ENCODE results near the gene GJC2.

The GJC2 gene

DNA sequence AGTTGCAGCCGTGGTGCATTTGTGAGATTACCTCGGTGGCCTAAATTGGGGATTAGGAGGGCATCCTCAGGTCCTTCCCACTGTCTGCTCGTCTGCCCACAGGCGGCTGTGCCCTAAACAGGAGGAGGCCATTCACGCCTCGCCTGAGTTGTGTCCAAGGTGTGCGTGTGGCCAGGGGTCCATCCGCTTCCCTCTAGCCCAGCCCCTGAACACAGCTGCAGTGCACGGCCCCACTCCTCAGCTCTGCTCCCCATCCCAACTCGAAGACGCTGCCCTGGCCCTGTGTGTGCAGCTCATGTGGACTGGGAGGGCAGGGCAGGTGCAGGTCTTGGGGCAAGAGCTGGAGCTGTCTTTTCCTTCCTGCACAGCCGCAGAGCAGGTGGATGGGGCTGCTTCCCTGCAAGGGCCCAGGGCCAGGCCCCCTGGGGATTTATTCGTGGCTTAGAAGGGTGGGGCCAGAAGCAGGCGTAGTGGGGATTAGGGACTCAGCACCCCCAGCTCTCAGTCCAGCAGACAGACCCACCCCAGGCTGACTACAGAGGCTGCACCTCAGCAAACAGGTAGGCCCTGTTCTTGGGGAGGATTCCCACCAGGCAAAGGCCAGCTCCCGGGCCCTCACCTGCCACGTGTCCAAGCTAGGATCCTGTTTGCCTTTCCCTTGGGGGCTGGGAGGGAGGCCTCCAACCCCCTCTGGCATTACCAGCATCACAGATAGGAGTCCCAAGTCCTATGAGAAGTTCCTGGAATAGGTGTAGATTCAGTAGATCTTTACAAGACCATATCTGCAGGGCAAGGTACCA is 5.3 kb upstream of the GJC2 start:
- DNase-seq (ENCODE audit: insufficient read length, low spot score) (no peak), FAIRE-seq (no peak)

DNA sequence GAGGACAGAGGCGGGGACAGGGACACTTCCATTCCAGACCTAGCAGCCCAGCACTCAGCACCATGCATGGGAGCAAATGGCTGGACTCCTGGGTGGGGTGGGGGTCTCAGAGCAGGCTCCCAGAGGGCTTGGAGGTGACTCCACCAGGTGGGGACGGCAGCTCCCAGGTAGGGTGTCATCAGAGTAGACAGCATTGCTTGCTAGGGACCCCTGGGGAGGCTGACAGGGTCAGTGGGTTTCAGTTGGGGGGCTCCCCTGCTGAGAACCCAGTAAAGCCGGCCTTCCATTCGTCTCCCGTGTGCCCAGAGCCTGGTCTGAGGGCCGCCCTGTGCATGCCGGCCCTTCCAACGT is 4.8 kb upstream of the GJC2 start:
- DNase-seq (ENCODE audit: insufficient read length, low spot score): no peak
- no peak for FAIRE-seq

DNA sequence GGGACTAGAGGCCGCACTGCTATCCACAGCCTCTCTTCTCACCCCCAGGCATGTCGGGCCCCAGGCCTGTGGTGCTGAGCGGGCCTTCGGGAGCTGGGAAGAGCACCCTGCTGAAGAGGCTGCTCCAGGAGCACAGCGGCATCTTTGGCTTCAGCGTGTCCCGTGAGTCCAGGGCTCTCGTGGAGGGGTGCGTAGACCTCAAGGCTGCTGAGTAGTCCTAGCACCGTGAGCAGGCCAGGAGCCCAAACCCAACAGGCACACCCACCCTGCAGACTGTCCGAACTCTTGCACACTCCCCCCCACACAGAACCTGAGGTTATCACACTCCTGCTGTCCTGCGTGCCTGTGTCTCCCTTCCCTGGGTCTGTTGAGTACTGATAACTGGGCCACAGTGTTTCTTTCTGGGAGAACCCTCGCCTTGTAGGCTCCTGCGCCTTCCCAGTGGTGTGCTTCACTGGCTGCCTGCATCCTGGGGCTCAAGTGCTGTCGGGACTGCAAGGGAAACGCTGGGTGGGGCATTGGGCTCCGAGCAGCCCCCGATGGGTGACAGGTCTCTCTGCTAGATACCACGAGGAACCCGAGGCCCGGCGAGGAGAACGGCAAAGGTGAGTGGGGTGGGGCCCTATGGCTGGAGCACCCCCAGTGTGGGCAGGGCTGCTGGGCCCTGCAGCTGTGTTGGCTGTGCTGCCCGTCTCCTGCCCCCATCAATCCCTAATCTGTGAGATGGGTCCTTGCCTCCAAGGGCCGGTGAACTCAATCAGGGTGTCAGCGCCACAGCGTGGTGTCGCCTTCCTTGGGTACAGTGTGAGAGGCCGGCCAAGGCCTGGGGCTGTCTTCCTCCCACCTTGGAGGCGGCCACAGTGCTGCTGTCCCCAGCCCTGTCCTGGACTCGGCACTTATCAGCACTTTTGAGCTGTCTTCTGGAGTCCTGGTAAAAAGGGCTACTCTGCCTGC is 4.0 kb upstream of the GJC2 start:
- no peak for DNase-seq (ENCODE audit: insufficient read length, low spot score)
- no peak for FAIRE-seq

DNA sequence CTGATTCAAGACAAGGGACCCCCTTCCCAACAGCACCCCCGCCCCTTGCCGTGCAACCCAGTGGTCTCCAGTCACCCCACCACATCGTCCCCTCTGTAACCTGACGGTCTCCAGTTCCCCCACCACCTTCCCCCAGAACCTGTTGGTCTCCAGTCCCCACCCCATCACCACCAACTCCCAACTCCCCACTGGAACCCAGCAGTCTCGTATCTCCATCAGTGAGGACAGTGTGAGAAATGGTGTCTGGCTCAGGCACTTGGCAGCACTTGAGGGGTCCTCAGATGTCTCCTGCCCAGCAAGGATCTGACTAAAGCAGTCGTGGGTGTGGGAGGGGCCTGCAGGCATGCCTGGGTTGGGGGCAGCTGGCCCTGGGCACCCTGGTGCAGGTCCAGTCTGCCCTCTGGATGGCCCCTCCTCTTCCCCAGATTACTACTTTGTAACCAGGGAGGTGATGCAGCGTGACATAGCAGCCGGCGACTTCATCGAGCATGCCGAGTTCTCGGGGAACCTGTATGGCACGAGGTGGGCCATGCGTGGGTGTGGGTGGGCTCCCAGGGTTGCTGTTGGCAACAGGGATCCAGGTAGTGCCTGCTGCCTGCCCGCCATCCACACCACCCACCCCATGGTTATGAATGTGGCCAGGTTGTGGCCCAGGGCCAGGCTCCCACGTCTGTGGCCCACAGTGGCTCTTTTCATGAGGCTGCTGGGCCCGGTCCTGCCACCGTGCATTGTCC is 3.1 kb upstream of the GJC2 start:
- DNase-seq (ENCODE audit: insufficient read length, low spot score) (no peak), FAIRE-seq (no peak)

DNA sequence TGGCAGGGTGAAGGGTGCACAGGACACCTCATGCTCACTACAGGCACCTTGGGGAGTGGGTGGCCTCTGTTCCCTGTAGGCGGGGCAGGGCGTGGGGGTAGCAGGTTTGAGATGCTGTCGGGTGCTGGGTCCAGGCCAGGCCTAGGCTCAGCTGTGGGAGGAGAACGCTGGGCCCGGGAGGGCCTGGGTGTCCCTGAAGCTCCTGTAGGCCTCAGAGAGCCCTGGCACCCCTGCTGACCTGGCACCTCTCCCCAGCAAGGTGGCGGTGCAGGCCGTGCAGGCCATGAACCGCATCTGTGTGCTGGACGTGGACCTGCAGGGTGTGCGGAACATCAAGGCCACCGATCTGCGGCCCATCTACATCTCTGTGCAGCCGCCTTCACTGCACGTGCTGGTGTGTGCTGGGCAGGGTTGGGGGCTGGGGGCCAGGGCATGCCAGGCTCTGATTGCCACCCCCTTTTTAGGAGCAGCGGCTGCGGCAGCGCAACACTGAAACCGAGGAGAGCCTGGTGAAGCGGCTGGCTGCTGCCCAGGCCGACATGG is 2.5 kb upstream of the GJC2 start:
- DNase-seq (ENCODE audit: insufficient read length, low spot score): no peak
- no peak for FAIRE-seq

DNA sequence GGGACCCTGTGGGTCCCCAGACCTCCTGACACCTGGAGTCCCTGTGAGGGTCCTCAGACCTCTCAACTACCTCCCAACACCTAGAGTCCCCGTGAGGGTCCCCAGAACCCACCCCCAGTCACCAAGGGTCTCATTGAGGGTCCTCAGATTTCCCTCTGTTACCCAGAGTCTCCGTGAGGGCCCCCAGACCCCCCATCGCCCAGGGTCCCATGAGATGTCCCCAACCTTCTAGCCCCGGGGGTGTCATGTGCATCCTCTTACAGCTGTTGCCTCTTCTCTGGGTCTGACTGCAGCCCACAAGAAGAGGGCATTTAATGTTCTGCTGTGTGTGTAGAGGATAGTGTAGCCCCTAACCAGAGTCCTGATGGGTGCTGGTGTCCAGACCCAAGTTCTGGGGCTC is 2.0 kb upstream of the GJC2 start:
- no peak for DNase-seq (ENCODE audit: insufficient read length, low spot score)
- FAIRE-seq: no peak

DNA sequence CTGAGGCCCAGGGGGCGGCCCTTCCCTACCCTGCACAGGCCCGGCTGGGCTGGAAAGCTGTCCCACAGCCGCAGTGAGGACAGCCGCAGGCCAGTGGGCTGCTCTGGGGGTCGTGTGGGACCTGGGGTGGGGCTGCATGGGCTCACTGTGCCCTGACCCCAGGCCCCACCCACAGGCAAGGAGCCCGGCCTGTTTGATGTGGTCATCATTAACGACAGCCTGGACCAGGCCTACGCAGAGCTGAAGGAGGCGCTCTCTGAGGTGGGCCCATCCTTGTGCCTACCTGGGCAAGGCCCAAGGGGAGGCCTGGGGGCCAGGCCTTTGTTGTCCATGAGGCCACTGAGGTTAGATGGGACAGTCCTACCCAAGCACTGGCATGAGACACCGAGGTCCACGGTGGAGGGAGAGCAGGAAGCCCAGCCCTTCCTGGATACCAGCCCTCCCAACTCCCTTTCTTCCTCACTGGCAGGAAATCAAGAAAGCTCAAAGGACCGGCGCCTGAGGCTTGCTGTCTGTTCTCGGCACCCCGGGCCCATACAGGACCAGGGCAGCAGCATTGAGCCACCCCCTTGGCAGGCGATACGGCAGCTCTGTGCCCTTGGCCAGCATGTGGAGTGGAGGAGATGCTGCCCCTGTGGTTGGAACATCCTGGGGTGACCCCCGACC is 1.4 kb upstream of the GJC2 start:
- FAIRE-seq (no peak), DNase-seq (ENCODE audit: insufficient read length, low spot score) (no peak)

DNA sequence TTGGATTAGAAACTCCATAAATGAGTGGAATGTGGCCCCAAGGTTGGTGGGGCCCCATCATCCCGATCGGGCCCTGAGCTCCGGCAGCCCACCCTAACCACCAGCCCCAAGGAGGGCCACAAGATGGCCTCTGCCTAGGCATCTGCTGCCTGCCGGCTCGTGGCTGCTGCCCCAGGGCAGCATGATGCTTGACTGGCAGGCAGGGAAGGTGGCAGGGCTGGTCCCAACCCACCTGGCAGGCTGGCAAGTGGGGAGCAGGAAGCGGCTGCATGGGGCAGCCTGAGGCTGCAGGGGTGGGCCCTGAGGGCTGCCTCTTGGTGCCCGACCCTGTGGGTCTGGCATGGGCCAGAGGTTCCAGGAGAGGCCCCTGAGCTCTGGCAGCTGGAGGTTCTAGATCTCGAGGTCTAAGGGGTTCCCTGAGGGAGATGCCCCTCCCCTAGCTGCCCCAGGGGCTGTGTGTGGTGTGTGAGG is 760 bp upstream of the GJC2 start:
- FAIRE-seq (no peak), DNase-seq (ENCODE audit: insufficient read length, low spot score) (no peak)

DNA sequence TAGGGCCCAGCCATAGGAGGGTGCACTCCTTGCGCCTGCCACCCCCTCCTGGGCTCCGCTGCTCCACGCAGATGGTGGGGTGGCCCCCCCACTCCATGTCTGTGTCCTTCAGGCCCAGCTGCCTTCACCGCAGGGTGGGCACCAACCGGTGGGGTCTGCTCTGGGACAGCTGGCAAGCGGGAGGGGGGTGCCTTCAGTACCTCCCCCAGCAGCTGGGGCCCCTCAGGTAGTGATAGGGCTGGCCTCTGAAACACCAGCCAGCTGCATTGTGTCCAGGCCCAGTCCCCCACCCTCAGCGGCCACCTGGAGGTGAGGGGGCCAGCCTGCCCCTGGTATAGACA is 360 bp downstream of the GJC2 start:
- FAIRE-seq (no peak), DNase-seq (ENCODE audit: insufficient read length, low spot score) (no peak)

DNA sequence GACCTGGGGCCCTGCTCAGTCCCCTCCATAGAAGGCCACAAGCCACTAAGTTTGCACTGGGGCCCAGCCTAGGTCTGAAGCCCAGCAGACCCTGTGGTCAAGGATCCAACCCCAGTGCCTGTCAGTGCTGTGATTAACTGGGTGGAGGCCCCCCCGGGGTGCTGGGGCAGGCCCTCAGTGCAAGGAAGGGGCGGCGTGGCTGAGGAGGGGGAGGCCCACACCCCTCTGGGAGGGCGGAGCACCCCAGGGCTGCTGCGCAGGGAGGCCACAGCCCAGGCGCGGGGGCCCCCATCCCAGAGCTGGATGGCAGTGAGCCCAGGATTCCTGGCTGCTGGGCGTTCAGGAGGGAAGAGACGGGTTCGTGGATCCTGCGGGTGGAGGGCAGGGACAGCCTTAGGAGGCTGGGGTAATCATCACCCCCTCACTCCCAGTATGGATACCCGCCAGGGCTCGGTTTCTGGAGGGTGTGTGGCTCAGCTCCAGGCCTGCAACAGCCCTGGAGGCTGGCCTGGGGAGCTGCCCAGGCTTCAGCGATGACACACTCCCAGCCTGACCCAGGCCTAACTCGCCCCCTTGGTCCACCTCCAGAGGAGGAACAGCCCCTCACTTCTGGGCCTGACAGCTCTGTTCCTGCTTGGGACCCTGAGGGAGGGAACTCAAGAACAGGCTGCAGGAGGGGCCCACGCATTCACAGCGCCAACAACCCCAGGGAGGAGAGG is 890 bp downstream of the GJC2 start:
- DNase-seq (ENCODE audit: insufficient read length, low spot score) (no peak), FAIRE-seq (no peak)

DNA sequence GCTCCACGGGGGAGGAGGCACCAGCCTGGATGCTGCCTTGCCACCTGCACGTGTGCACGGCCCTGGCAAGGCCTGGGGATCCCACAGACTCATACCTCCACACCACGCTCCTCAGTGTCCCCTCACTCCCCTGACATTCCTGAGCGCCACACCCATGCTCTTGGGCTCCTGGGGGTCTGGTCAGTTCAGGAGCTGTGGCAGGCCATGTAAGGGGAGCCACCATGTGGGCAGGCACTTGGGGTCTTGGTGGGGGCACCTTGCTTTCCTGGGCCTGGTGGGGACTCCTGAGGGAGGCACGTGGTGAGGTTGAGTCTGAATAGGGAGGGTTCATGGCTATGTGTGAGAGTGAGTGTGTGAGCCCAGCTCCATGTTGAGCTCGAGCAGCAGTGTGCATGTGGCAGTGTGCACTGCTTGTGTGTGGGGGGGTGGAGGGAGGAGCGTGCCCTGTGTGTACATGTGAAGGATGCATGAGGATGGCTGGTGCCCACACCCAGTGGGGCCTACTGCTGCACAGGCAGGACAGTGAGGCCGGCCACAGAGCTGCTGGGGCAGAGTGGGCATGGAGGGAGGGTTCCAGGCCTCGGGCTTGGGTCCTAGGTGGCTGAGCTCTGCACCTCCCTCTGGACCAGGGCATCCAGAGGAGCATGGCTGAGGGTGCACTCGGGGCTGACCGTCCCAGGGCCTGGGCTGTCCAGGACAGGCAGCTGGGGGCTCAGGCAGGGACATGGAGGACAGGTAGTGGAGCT is 1.6 kb downstream of the GJC2 start:
- no peak for DNase-seq (ENCODE audit: insufficient read length, low spot score)
- no peak for FAIRE-seq

DNA sequence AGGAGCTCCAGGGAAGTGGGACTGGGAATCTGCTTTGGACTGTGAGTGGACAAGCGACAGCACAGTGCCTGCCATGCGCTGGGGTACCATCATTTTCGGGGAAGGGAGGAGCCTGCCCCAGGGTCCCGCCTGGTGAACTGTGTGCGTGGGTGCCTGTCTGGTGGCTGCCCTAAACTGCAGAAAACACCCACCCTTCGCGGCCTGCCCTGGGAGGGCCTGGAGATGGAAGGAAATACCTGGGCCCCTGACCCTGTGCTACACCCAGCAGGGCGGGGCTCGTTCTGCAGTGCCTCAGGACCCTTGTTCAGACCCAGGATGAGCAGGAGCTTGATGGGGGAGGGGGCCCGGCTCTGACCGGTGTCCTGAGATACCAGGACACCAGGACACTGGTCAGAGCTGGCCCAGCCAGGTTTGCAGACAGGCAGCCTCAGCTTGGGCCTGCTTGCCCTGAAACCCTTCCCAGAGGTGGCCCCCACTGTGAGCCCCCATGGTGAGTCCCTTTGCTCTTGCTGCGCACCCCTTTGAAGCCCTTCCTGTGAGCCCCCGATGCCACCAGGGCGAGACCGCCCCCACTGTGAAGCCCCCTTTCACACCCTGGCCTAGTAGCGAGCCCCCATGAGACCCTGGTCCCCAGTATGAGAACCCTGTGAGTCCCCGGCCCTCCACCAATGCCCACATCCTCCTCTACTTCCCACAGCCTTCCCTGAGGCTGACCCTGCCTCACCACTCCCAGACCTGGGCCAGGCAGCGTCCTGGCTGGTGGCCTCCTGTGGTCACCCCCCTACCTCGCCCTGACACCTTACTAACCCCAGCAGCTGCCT is 2.6 kb downstream of the GJC2 start:
- FAIRE-seq (no peak), DNase-seq (ENCODE audit: insufficient read length, low spot score) (no peak)

DNA sequence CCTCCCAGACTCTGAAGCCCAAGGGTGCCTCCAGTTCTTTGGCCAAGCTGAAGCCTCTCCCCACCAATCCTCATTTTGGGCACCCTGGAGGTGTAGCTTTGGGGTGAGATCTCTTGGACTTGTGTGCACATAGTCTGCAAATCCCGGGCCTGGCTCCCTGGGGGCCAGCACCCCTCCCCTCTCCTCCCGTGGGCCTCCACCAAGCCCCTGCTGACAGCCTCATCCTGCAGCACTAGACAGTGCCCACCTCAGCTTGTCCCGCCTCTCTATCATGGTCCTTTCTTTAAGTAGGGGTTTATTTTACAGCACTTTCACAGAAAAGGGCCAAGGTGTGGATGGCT is 3.2 kb downstream of the GJC2 start:
- no peak for DNase-seq (ENCODE audit: insufficient read length, low spot score)
- no peak for FAIRE-seq

DNA sequence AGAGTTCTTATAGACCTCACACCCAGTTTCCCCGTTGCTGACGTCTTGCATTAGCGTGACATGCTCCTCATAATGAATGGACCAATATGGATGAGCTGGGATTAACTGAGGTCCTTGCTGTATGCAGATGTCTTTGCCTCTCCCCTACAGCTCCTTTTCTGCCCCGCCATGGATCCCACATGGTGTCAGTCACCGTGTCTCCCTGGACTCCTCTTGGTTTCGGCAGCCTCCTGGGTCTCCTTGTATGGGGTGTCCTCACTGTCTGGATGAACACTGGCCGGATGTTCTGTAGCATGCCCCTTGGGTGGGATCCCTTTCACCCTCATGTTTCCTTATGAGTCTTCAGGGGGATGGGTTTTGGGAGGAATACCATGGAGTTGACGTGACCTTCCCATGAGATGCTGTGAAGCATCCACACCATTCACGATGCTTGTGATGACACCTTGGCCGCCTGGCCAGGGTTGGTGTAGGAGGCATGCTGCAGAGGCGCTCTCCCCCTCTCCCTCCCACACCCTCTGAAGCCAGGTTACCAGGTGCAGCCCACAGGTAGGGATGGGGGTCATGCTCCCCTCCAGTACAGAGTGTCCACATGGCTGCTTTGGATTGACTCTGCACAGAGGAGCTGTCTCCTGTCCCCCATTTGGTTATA is 4.4 kb downstream of the GJC2 start:
- FAIRE-seq (no peak), DNase-seq (ENCODE audit: insufficient read length, low spot score) (no peak)

DNA sequence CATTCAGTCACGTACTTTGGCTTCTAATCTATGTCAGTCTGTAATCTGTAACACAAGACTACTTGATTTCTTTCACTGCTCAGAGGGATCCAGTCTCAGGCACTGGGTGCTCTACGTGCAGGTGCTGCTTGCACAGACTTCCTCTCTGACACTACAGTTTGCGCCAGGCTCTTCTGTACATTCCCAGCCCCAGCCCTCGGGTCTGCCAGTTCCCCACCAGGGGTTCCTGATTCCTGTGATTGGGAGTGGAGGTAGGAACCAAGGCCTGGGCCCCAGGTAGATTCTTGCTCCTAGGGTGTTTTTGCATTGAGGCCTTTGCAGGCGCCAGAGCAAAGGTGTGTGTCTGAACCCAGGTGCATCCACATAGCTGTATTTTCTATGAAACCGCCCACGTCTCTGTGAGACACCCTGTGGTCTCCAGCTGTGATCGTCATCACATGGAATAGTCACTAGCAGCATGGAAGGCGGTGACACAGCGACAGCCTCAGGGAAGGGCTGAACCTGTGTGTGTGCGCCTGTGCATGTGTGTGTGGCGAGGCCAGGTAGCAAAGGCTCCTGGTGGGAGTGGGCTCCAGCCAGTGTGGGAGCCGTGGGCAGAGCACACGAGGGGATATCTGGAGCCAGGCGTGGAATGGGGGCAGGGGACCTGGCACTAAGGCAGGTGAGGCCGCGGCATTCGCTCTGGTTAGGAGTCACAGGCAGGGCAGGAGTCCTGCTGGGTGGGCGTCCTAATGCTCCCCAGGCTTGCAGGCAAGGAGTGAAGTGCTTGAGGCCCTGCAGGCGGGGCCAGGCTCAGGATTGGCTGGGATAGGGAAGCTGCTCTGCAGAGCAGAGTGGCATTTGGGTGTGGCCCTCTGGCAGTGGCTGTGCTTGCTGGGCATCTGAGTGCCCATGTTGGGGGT is 5.2 kb downstream of the GJC2 start:
- FAIRE-seq (no peak), DNase-seq (ENCODE audit: insufficient read length, low spot score) (no peak)

DNA sequence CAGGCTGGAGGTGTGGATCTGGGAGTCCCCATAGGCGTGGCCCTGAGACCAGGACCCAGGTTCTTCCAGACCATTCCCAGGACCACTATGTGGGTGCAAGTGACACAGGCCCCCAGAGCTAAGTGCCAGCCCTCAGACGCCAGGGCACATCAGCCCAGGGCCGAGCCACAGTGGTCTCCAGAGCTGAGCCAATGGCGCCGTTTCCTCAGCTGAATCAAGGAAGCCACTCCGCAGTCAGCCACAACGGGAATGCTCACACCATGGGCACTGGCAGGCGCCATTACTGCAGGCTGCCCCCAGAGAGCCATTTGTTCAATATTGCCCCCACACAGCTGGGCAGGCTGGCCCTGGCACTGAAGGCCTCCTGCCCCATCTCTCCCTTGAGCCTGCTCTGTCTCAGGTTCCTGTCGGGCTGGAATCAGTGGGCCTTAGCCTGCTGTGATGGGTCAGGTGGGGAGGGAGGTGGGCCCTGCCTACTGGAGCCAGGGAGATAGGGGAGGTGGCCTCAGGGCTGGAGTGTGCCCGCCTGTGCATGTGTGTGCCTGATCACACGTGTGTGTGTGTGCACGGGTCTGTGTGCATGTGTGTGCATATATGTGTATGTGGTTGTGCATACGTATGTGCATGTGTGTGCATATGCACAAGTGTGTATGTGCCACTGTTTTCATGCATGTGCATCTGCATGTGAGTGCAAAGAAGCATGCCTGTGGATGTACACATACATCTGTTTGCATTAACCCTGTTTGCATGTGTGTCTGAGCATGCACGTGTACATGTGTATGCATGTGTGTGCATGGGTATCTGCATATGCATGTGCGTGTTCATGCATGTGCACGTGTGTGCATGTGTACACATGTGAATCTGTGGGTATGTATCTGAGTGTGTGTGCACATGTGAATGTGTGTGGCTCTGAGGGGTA is 6.1 kb downstream of the GJC2 start:
- peak; percentile 86 for FAIRE-seq
- DNase-seq (ENCODE audit: insufficient read length, low spot score): no peak
